NCI-H69 (cell line): ENCODE measurements around the gene ARHGAP33.

Source experiments
- DNase-seq: peaks from one replicate; lab custom pipeline; 2025; lab: John Stamatoyannopoulos, UW

ARHGAP33 gene

GRCh38 chr19:35775298-35776101, at the start of gene ARHGAP33:
TSS of gene ARHGAP33 (plus strand) at chr19:35775564. CDS start at chr19:35775659, 95 bp downstream.
- peak; percentile 100 for DNase-seq

GRCh38 chr19:35727053-35727955, 48.1 kb upstream of the ARHGAP33 start:
- no peak for DNase-seq

- DNase-seq, result no peak
Observed at GRCh38 chr19:35727956-35728706, 47.2 kb upstream of the ARHGAP33 start.

GRCh38 chr19:35729021-35729420, 46.3 kb upstream of the ARHGAP33 start:
- DNase-seq, result no peak

- no peak for DNase-seq
Observed at GRCh38 chr19:35729763-35730162, 45.6 kb upstream of the ARHGAP33 start.

GRCh38 chr19:35730326-35730725, 45.0 kb upstream of the ARHGAP33 start:
- DNase-seq, result no peak

- DNase-seq, result no peak
Observed at GRCh38 chr19:35731353-35731752, 44.0 kb upstream of the ARHGAP33 start.

GRCh38 chr19:35731779-35732405, 43.5 kb upstream of the ARHGAP33 start:
- no peak for DNase-seq

GRCh38 chr19:35732540-35733179, 42.7 kb upstream of the ARHGAP33 start:
- no peak for DNase-seq

GRCh38 chr19:35733180-35734125, 41.9 kb upstream of the ARHGAP33 start:
- no peak for DNase-seq

- no peak for DNase-seq
Observed at GRCh38 chr19:35734273-35734672, 41.1 kb upstream of the ARHGAP33 start.

- no peak for DNase-seq
Observed at GRCh38 chr19:35734889-35735288, 40.5 kb upstream of the ARHGAP33 start.

GRCh38 chr19:35736913-35737886, 38.2 kb upstream of the ARHGAP33 start:
- DNase-seq, result peak; percentile 9

GRCh38 chr19:35738021-35738886, 37.1 kb upstream of the ARHGAP33 start:
- no peak for DNase-seq

GRCh38 chr19:35738887-35739229, 36.5 kb upstream of the ARHGAP33 start:
- DNase-seq, result no peak

- DNase-seq, result no peak
Observed at GRCh38 chr19:35739275-35740107, 35.9 kb upstream of the ARHGAP33 start.

GRCh38 chr19:35740108-35740422, 35.3 kb upstream of the ARHGAP33 start:
- no peak for DNase-seq
